ENCODE results near the gene COMMD8.

- TF ChIP-seq NR2C2 (IDR thresholded peaks at IDR 0.05; ENCODE audit: borderline replicate concordance, control insufficient read depth, insufficient read length, low read depth) = no peak
- no peak for TF ChIP-seq CEBPB (IDR thresholded peaks at IDR 0.05; ENCODE audit: borderline replicate concordance in 1 of 2, low read depth in 2 of 2, low read length in 2 of 2)
- TF ChIP-seq HDAC6 (IDR thresholded peaks at IDR 0.05; ENCODE audit: unreplicated experiment) = no peak
- no peak for TF ChIP-seq MYC (IDR thresholded peaks at IDR 0.05; ENCODE audit: insufficient read depth, insufficient read length, insufficient replicate concordance, low read length, severe bottlenecking)
Measured at GRCh38 chr4:47413521-47413920, 50.0 kb downstream of the COMMD8 start.
